NCI-H2171 (cell line): Measurements from ENCODE around the gene CLCN2.

Experiments used
- DNase-seq: peaks from one replicate; lab custom pipeline; 2025; lab: John Stamatoyannopoulos, UW

The CLCN2 gene

GRCh38 chr3:184325269-184325668 lies 36.1 kb downstream of the CLCN2 start:
- DNase-seq: no peak

GRCh38 chr3:184323696-184324095 lies 37.7 kb downstream of the CLCN2 start:
- DNase-seq: no peak

GRCh38 chr3:184322731-184323487 lies 38.5 kb downstream of the CLCN2 start:
- DNase-seq: no peak

GRCh38 chr3:184321666-184322065 lies 39.7 kb downstream of the CLCN2 start:
- no peak for DNase-seq

GRCh38 chr3:184320104-184320445 lies 41.3 kb downstream of the CLCN2 start:
- DNase-seq: peak; percentile 38

GRCh38 chr3:184317201-184317600 lies 44.2 kb downstream of the CLCN2 start:
- no peak for DNase-seq

GRCh38 chr3:184316792-184317191 lies 44.6 kb downstream of the CLCN2 start:
- no peak for DNase-seq

GRCh38 chr3:184315871-184316661 lies 45.3 kb downstream of the CLCN2 start:
- no peak for DNase-seq

- no peak for DNase-seq
These were observed 45.9 kb downstream of the CLCN2 start for GRCh38 chr3:184315543-184315867.

- DNase-seq: peak; percentile 25
These were observed 46.5 kb downstream of the CLCN2 start for GRCh38 chr3:184314700-184315542.

GRCh38 chr3:184314363-184314699 lies 47.1 kb downstream of the CLCN2 start, which contains the start of gene EIF4G1:
Gene EIF4G1, plus strand, starts transcription at chr3:184314606. Its CDS starts 1,191 bp downstream, at chr3:184315797.
- peak; percentile 95 for DNase-seq

- DNase-seq: no peak
These were observed 49.8 kb downstream of the CLCN2 start for GRCh38 chr3:184311633-184312032.

GRCh38 chr3:184308744-184309143 lies 52.7 kb downstream of the CLCN2 start:
- no peak for DNase-seq

- no peak for DNase-seq
These were observed 53.5 kb downstream of the CLCN2 start for GRCh38 chr3:184307915-184308314.

GRCh38 chr3:184306341-184306972 lies 54.9 kb downstream of the CLCN2 start:
- no peak for DNase-seq

GRCh38 chr3:184305577-184305976 lies 55.8 kb downstream of the CLCN2 start:
- DNase-seq: no peak

GRCh38 chr3:184300378-184300720 lies 61.1 kb downstream of the CLCN2 start:
- no peak for DNase-seq

- DNase-seq: no peak
These were observed 61.7 kb downstream of the CLCN2 start for GRCh38 chr3:184299488-184300377.

GRCh38 chr3:184298759-184299487 lies 62.5 kb downstream of the CLCN2 start, which contains the start of gene PSMD2:
Gene PSMD2, plus strand, starts transcription at chr3:184299241. Its CDS starts 26 bp downstream, at chr3:184299267.
- peak; percentile 97 for DNase-seq

GRCh38 chr3:184296616-184297015 lies 64.8 kb downstream of the CLCN2 start:
- DNase-seq: no peak
